ENCODE measurements around the gene CHRD.

Gene CHRD

GRCh38 chr3:184346480-184347190, 33.2 kb upstream of the CHRD start:
- no peak for DNase-seq (ENCODE audit: low read depth in 2 of 2)

DNA sequence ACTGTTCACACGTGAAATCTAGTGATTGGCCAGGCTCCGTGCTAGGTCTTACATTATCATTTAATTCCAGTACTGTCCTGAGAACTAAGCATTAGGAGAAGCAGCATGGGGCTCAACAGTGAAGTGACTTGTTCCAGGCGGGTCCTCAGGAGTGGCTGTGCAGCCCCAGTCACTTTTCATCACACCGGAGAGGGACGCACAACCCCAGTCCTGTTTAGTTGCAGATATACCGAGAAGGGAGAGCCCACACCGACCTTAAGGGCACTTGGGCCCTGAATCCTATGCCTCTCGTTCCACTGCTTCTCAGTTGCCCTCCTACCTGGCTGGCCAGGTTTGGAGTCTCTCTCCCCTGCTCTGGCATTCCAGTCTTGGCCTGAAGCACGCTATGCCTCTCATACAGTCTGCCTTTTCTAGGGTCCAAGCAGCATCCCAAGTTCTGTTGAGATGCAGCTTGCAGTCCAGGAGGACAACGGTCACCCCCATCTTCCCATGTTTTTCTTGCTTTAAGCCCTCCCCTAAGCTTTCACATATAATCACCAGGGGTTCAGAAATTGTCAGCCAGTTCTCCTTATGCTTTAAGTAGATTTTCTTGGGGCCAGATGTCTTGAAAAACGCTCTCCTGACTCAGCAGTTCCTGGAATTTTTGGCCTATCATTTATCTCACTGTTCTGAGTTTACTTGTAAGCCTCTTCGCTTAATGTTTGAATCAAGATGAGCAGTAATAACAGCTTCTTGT, 32.4 kb upstream of the CHRD start:
- DNase-seq (ENCODE audit: low read depth in 2 of 2): no peak

GRCh38 chr3:184348057-184348382, 31.8 kb upstream of the CHRD start:
- no peak for DNase-seq (ENCODE audit: low read depth in 2 of 2)

DNA sequence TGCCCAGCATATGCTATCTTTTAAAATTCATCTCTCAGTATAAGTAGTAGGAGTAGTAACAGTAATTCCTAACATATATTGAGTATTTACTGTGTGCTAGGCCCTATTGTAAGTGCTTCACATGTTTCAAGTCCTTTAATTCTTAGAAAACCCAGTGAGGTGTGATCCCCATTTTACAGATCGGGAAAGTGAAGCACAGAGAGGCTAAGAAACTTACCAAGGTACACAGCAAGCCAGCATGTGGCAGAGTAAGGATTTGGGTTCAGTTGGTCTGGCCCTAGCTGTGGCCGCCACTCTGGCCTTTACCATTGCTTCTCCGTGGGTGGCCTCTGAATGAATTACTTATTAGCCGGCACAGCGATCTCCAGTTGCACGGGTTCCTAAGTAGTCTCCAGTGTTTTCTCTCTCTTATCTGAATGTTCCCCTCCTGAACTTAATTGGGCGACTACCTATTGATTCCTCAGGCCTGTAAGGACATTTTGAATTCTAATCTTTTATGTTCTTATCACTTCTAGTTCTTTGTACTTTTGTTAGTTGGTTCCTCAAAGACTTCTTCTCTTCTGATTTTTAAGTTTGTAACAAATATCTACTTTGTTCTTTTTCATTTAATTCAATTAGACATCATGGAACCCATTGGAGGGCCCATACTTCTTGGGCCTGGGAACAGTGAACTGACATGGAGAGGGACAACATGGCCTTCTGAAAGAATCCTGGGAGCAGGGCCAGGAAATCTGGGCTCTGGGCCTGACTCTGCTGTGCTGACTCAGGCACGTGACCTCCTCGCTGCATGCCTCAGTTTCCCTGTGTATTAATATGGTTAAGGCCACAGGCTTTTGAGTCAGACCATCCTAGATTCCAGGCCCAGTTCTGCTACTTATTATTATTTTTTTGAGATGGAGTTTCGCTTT, 30.0 kb upstream of the CHRD start:
- no peak for DNase-seq (ENCODE audit: low read depth in 2 of 2)

GRCh38 chr3:184350618-184351017, 29.2 kb upstream of the CHRD start:
- DNase-seq (ENCODE audit: low read depth in 2 of 2): no peak

GRCh38 chr3:184351511-184352148, 28.2 kb upstream of the CHRD start:
- no peak for DNase-seq (ENCODE audit: low read depth in 2 of 2)

- no peak for DNase-seq (ENCODE audit: low read depth in 2 of 2)
Observed at GRCh38 chr3:184352149-184352785, 27.6 kb upstream of the CHRD start.

DNA sequence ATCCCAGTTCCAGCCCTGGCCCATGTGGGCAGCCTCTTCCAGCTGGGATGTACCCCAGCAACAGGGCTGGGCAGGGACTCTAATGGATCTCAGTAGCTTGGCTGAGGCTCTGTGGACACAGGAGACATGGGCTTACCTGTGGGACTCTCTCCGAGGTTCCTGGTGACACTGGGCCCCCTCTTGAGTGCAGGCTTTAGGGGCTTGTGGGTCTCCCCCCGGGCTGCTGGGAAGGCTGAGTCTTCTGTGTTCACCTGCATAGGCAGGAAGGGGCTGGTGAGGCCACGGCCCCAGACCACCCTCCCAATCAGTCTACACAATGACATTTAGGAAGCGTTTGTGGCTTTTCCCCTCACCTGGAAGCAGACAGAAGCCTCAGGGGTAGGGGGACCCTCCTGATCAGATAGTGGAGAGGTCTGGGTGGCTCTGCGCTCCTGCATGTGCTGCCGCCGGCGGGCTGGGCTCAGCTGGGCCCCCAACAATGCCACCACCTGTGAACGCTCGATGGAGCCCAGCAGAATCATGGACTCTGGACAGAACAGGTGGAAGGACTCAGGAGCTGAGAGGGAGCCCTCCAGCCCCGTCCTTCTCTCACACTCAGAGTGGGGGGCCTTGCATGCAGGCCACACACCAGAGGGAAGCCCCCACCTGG, 26.8 kb upstream of the CHRD start:
- no peak for DNase-seq (ENCODE audit: low read depth in 2 of 2)

DNA sequence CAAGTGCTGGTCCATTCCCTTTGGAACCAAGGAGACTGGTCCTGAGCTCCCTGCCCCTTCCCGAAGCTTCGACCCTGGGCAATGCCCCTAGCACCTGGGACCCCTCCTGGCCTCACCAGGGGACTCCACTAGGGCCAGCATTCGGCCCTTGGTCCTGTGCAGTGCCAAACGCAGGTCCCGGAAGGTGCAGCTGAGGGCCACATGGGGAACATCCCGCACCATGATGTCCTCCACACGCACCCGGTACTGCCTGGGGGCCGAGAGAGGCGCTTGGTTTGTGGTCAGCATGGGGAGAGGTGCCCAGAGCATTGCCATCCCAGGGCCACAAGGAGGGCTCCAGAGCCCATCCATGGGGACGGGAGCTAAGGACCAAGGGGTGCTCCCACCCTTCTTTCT, 26.3 kb upstream of the CHRD start:
- no peak for DNase-seq (ENCODE audit: low read depth in 2 of 2)

GRCh38 chr3:184354121-184354728, 25.6 kb upstream of the CHRD start:
- DNase-seq (ENCODE audit: low read depth in 2 of 2): peak in 1 of 2 donors; percentile 63

GRCh38 chr3:184354754-184355153, 25.1 kb upstream of the CHRD start:
- DNase-seq (ENCODE audit: low read depth in 2 of 2): no peak

GRCh38 chr3:184355261-184356040, 24.4 kb upstream of the CHRD start:
- DNase-seq (ENCODE audit: low read depth in 2 of 2): no peak

- DNase-seq (ENCODE audit: low read depth in 2 of 2): no peak
Observed at GRCh38 chr3:184357248-184358123, 22.4 kb upstream of the CHRD start.

DNA sequence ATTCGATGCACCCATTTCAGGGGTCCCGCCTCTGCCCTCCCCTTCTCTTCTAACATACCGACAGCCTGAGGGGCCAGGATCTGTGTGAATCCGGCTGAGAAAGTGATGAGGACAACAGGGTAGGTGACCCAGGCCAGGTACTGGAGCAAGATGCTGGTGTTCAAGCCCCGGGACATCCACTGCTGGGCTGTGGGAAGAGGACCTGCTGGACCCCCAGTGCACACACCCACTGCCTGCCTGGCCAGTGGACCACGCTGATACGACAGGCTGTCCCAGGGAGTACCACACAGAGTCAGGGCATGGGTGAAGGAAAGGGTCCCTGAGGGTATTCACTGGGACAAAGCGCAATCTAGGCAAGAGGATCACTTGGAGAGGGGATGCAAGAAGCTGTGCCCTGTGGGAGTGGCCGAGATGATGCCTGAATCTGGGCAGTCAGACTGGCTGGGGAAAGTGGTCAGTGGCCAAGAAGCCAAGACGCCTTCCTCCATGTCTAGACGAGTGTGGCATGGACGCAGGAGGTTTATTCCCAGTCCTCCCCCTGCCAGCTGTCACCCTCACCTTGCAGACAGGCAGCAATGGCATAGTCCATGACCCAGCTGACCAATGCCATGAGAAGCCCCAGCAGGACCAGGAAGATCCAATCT, 21.6 kb upstream of the CHRD start:
- DNase-seq (ENCODE audit: low read depth in 2 of 2): no peak

- DNase-seq (ENCODE audit: low read depth in 2 of 2): no peak
Observed at GRCh38 chr3:184358921-184359350, 20.9 kb upstream of the CHRD start.

DNA sequence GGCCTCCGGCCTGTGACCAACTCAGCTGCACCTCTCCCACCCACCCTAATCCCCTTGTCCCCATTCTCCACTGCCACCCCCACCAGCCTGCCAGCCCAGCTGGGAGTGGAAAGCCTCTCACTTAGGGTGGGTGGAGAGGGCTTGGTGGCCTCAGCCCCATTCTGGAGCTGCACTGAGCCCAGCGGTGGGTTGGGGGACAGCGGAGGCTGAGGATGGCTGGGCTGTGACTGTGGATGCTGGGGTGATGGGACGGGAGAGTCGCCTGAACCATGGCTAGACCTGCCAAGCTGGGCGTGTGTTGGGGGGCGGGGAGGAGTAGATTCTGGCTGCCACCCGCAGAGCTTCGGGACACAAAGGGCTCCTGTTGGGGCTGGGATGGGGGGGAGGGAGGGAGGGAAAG, 20.2 kb upstream of the CHRD start:
- no peak for DNase-seq (ENCODE audit: low read depth in 2 of 2)

DNA sequence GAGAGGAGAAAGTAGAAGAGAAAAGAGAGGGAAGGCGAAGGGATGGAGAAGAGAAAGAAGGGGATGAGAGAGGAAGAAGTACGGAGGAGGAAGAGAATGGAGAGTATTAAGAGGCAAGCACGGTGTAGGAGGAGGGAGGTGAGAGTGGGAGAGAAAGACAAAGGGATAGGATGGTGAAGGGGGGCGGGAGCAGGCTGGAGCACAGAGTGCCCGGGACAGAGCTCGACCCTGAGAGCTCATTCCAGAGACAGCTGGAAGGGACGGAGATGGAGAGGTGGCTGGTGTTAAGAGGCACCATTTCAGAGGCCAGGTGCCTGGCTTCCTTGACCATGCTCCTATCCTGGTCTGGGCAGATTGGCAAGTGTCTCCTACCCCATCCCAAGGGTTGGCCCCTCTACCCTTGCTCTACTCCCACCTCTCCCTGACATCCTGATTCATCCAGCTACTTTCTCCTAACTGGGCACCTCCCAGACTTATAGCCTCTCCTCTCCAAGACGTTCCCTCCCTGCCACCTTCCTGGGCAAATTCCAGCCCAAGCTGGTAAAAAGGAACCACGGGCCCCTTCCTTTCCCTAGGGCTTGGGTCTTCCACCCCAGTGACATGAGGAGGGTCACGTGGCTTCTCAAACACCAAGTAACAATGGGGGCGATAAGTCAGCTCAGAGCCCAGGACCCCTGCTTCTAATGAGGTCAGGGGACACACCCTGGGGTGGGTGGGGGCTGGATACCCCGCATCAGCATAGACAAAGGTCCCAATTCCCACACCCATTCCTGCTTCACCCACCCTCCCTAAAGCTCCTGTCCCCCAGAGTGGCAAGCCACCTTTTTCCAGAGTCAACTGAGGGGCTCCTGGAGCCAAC, 19.6 kb upstream of the CHRD start:
- DNase-seq (ENCODE audit: low read depth in 2 of 2): no peak

Measured in stimulated activated CD4-positive, alpha-beta T cell treated with anti-CD3 and anti-CD28 coated beads, Interleukin-15, amount 100 ng/mL, for 48 hours (primary cell).